NCI-H2196 (cell line): ENCODE measurements around the gene SYNDIG1.

Source experiments
- DNase-seq: peaks from one replicate; lab custom pipeline; 2025; ENCODE audit not compliant: unreplicated experiment; lab: John Stamatoyannopoulos, UW

SYNDIG1 gene

DNA sequence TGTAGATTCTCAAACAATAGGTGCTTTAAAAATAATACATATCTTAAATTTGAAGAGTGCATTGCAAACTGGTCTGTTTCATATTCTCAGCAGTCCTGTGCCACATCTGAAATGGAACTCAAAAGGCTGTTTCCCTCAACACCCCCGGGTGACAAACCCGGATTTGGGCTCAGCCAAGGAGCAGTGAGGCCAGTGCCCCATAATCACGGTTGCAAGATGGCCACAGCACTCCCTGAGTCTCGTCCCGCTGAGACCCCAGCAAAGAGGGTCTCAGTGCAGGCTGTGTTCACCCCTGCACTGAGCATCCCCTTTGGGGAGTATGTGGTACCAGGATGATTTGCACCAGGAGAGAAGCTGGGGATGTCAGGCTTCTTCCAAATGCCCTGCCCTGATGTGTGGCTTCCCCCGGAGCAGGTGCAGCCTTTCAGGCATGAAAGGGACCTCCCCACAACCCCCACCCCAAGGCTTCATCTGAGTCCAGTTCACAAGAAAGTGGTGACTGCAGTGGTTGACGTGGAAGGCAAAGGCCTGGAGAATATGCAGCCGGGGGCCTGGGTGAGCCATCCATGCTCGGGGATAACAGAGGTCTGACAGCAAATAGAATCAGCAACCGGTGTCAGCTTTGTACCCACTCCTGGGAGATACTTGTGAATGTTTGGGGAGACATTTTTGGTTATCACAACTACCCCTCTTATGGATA is 202.9 kb downstream of the SYNDIG1 start:
- no peak for DNase-seq

DNA sequence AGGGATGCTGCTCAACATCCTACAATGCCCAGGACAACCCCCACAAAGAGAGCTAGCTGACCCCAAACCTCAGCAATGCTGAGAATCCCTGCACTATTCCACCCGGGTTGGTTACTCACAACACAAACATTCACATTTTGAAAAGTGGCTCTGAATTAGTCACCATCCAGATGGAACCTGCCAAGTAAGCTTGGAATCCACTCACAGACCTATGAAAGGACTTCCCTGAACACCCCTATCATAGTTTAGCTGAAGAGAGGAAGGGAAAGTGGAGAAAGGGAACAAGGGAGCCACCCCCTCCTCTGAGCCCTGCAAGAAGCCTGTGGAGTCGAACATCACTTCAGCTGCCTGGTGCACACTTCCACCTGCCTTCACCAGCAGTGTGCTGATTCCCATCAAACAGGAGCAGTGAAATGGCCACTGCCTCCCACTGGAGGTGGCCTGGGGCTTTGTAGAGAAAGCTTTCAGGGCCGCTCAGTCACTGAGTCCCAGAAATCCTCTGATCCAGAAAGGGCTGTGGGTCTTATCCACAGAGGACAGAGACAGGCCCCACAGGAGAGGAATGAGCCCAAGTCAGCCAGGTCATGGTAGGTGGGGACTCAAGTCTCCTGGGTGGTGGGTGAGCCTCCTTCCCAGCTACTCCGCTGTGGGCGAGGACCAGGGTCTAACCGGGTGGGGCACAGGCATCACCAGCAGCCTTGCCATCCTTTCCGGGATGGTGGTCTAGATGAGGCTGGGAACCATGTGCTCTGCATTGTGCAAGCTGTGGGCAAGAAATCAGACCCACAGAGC is 203.7 kb downstream of the SYNDIG1 start:
- no peak for DNase-seq

DNA sequence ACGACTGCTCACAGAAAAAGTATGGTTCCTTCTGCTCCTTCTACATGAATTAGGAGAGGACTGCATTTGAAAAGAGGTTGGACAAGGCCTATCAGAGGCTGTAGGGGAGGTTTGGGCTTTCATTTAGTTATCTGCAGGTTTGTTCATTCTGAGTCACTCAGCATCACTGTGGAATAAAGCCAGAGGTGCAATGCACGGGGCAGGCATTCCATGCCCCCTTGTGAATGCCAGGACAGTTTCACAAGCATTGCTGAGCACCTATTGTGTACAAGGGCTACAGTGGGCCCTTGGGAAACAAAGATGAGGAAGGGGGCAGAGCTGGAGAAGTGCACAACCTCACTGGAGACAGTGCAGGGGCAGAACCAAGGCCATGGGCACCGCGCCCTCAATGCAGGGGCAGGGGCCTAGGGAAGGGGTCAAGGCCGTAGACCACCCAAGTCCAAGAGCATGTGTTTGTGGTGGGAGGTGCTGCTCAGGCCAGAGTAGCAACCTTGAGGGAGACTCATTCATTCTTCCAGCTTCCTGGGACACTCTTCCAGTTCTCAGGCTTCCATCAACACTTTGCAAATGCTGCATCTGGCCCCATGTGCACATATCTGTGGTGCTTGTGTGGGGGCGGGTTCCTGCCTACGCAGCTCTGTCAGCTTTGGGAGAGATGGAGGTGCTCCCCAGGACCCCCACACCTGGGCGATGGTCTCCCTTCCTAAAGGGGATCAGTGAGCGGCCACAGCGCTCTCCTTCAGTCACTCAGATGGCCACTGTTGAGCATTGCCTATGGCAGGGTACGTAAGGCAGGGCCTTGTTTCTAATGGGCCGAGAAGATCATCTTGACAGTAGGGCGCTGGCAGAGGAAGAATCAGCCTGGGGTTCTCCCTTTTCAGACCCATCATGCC is 204.5 kb downstream of the SYNDIG1 start:
- no peak for DNase-seq

DNA sequence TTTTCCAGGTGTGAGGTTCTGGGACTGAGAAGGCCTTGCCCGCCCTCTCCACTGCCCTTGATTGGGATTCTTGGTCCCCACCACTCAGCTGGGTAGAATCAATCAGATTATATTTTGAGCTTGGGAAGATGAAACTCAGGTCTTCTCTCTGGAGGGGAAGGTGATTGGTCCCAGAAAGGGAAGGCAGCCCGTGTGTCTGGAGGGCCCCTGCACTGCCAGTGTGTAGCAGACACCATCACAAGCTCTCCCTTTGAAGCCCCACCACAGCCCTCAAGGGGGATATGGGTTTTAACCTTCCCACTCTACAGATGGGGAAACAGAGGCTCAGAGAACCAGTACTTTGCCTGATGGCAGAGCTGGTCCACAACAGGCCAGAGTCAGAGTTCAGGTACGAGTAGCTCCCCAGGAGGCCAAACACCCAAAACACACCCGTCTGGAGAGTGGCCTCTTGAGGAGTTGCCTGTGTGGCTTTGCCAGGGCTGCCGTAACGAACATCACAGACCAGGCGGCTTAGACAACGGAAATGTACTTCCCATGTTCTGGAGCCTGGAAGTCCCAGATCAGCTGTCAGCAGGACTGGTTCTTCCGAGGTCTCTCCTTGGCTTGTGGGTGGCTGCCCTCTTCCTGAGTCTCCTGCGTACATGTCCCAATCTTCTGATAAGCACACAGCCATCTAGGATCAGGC is 205.6 kb downstream of the SYNDIG1 start:
- no peak for DNase-seq

DNA sequence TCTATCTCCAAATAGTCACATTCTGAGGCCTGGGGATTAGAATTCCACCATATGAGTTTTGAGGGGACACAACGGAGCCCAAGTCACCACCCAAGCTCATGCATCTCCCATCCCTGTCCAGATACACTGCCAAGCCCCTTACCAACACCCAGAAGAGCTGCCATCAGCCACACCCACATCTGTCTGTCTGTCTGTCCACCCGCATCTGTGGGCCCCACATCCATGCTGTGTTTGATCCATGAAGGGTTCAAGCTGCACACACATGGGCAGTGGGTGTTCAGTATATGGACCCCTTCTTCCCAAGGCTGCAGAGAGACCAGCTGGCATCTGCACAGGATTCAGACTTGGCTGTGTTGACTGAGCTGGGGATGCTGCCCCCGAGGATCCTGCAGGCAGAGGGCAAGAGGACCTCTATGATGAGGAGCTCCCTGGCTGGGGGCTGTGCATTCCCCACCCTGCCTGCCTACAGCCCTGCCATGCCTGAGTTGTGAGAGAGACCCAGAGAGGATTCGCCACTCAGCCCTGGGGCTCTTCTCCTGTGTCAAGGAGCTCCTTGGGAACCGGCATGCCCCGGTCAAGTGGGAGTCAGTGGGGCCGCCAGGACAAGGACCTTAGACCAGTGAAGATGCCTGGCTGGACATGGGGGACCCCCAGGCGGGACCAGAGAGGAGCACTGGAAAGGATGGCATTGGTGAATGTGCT is 206.4 kb downstream of the SYNDIG1 start:
- no peak for DNase-seq

DNA sequence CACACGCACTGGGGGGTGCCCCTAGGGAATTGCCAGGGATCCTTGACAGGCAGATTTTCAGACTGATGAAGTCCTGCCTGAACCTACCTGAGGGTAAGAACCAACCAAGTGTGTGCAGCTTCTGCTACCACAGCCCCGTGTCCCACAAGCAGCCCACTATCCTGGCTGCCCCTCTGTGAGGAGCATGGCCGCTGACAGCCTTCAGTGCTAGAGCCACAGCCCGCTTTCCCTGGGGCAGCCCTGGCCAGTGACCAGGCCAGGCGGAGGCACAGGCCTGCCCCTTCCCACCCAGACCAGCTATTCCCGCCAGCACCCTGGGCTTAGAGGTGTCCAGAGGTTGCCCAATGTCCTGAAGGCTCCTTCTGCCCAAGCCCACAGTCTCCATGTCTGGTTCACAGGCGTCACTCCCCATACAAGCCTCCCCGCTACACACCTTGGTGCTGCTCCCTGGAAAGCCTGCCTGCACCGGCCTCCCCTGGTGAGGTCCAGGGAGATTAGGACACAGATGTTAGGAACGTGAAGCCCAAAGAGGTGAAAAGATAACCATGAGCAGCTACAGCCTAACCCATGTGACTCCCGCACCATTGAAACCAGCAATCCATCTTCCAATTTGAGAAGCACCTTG is 207.0 kb downstream of the SYNDIG1 start:
- DNase-seq: no peak

DNA sequence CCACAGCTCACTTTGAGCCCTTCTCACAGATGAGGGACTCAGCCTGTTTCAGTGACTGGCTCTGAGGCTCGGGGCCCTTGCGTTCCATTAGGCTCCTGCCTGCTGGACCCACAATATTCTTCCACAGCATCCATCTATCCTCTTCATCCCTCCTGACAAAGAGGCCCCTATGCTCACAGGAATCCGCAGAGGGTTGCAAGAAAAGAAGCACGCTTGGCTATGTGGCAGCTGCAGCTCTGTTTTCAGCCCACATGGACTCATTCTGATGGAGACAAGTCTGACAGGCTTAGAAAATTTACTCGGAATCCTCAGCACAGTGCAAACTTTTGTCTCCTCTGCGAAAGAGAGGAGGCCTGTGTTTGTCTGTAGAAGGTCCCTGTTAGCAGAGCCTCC is 207.5 kb downstream of the SYNDIG1 start:
- no peak for DNase-seq

DNA sequence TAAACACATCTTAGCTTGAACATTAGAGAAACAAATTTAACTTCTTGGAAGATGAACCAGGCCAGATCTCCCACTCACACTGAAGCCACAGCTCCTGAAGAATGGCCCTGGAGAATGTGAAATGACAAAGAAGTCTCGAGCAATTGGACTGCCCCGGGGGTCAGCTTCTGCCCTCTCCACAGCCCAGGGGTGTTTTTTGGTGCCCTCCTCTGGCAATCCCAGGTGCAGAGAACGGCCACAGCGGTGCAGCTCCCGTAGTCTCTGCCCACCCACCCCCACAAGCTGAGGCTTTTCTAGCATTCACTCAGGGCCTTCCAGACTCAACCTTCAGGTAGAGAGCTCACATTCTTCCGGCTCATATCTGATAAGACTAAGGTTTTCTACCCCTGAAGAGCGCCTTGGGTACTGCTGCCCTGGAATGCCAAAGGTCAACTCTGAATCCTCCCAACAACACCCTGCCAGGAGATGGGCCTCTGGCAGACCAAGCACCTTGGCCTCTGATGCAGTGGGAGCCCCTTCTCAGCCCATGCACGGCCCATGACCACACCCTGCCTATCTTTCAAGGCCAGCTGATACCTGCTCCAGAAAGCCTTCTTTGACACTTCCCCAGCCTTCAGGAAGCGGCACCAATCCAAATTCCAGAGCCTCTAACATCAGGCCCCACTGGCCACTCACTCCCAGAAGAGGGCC is 208.3 kb downstream of the SYNDIG1 start:
- no peak for DNase-seq

DNA sequence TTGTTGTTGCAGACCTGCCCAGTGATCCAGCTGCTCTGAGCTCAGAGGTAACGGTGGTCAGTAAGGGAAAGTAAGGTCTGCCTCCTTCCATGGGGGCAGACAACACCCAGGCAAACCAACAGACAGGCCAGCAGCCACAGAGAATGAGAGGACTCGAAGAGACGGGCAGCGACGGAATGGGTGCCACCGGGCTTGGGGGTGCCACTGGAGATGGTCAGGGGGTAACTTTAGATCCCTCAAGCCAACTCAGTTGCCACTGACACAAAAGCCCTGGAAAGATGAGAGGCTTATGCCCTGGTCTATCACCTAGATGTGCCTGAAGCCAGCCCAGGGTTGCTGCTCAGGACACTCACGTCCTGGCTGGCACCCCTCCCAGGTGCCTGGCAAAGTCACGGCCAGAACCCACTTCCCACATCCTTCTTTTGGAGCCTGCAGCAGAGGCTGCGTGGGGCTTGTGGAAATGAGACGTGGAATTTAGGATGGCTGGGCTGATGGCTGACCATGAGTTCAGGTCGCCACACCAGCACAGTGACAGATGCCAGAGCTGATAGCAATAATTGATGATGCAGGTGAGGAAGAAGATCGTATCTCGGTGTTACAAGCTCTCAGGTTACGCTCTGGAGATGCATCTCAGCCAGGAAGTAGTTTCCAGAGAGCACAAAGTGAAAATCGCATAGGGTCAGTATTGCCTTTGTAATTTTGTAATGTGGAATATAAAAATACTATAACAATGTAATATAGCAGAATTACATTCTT is 209.1 kb downstream of the SYNDIG1 start:
- DNase-seq: no peak

DNA sequence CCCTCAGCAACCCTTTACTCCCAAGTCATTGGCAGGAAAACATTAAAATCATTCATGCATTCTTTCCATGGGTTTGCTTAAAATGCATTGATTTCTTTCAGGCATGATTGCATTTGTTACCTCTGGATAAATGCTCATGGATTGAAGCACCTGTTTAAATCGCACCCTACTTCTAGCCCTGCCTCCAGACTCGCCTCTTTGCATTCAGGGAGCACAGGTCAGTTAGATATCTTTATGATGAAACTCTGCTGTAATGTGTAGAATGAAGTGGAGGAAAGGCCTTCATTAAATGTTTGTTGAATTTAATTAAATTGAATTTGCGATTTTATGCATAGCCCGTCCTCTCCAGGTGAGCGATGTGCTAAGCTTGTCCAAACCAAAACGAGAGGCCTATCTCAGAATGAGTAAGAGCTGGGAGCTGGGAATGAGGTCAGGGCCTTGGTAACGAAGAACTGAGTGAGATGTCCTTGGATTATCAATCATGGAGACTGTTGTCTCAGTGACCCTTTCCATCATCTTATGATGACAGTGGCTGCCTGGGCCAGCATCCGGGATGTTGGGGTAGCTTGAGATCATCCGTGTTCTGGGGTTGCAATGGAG is 210.1 kb downstream of the SYNDIG1 start:
- DNase-seq: no peak

DNA sequence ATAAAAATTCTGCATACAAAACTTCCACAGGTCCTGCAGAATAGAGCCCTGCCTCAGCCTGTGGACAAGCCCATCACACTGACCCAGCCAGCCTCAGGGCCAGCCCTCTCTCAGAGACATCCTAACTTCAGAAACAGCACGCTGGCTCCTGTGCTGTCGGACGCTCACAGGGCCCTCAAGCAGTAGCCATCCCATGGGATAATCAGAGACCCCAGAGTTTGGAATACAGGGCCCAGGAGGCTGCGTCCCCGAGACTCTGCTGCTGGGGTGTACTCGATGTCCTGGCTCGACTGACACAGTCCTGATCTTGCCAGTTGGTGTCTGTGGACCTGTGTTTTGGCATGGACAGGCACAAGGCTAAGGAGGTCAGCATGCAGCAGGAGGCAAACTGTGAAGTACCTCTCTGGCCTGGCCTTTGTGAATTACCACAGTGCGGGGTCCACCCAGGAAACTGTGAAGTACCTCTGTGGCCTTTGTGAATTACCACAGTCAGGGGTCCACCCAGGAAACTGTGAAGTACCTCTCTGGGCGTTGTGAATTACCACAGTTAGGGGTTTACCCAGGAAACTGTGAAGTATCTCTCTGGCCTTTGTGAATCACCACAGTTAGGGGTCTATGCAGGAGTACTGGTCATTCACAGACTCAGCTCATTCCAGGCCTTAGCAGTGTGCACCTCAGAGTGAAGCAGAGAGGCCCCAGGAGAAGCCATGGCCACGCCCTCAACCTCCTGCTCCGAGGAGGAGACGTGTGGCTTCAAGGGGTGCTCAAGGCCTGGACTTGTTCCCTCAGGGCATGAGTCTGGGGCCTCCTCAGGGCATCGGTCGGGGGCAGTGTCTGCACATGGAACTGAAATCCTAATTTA is 212.4 kb downstream of the SYNDIG1 start:
- DNase-seq: no peak

DNA sequence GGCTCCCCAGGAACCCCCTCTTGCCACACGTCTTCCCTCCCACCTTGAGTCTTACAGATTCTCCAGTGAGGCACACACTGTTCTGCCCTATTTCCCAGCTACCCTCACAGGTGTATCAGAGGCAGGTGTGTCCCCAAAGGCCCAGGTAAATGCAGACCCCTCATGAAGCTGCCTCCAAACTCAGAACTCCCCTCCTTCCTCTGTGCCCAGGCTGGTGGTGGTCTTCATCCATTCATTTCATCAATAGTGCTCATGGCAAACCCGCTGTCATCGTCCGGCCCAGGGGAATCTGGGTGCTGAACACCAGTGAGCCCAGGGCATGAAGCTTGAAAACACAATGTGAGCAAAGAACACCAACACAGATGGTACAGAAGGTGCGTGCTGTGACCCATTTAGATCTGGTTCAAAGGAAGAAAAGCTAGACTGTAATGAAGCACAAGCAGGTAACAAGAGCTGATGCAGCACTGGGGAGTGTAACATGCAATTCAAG is 213.1 kb downstream of the SYNDIG1 start:
- DNase-seq: no peak

DNA sequence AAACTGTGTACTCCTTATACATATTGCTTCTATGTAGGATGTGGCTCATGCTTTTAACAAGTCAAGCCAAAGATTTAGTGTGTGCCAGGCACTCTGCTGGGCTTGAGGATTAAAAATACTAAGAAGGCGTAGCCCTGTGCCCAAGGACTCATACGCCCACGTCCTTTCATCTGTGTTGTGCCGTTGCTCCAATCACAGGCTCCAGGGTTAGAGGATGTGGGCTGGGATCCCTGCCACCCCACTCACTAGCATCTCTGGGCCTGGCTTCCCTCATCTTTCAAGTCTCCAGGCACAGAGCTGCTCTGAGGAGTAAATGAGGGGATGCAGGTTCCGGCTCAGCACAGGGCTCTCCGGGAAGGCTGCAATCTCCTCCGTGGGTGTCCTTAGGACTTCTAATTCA is 214.2 kb downstream of the SYNDIG1 start:
- DNase-seq: no peak

DNA sequence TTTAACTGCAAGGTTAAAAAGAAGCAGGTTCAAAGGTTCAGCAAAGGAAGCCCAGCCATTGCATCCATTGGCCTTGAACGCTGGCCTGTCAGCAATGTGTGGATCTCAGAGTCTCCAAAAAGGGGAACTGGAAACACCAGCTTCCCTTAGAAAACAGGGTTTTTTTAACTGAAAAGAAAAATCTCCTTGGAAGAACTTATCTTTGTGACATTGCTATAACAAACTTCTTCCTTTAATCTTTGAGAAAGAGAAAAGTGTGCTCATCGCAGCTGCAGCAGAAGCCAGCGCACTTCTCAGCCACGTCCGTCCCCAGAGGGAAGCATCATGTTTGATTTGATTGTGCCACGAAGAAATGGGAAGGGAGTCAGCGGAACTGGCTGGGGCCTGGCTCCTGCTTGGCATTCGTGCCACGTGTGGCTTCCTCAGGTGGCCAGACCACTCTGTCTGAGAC is 215.0 kb downstream of the SYNDIG1 start:
- no peak for DNase-seq

DNA sequence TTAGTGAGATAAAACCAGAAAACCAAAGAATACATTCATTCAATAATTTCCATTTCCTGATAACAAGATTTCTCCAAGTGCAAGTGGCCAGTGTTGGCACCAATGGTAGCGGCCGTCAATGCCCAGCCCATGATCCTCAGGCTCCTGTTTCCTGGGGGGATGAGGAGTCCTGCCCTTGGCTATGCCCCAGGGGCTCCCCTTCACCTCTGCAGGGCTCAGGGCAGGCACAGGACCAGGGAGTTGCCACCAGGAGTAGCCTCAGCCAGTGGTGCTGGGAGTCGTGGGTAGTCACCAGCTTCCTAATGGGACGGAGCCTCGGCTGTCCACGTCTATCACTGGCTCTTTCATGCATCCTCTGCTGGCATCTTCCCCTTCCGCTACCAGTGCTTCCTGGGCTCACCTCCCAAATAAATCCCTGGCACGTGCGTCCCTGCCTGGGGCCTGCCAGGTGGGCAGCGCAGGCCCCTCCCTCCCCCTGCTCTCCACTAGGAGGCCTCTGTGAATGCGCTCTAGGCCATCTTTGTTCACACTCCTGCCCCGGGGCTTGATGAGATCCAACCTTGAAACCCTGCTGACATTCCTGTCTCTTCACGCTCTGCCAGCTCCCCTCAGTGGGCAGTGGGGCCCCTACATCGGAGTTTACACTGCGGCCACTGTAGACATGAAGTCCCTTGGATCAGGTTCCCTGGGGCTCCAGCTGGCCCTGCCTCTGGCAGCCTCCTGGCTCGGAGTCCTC is 215.7 kb downstream of the SYNDIG1 start:
- DNase-seq: no peak

DNA sequence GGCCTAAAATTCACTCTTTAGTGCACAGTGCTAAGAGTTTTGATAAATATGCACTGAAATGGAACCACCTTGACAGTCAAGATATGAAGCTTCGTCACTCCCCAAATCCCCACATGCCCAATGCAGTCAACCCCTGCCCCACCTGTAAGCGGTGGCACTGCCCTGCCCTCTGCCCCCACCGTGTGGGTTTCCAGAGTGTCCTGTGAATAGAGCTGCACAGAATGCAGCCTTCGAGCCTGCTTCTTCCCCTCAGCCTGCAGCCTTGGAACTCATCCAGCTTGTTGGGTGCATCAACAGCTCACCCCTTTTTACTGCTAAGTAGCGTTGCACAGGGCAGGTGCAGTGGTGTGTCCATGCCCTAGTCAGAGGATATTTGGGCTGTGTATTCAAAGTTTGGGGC is 216.3 kb downstream of the SYNDIG1 start:
- DNase-seq: no peak
